NCI-H510A (cell line): ENCODE data around the gene HAT1.
"Not testable (repeated sequence)": the region's sequence is repeated elsewhere in the genome, so short reads cannot be mapped to it uniquely, and the experiment has no call there.

Experiments
- DNase-seq: peaks from one replicate; lab custom pipeline; 2025; lab: John Stamatoyannopoulos, UW

HAT1 gene

DNA sequence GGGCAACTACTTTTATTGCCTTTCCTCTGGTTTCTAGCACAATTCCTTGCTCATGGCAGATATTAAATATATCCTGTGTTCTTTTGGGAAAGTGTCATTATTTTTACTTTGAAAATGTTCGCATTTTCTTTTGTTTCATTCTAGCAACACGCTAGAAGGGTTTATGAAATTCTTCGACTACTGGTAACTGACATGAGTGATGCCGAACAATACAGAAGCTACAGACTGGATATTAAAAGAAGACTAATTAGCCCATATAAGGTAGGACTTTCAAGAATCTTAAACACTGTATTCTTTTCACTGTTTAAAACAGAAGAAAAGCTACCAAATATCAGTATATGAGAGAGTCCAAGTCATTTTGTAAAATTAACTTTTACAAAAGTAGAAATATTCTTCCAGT lies 56.8 kb downstream of the HAT1 start:
- DNase-seq = no peak

DNA sequence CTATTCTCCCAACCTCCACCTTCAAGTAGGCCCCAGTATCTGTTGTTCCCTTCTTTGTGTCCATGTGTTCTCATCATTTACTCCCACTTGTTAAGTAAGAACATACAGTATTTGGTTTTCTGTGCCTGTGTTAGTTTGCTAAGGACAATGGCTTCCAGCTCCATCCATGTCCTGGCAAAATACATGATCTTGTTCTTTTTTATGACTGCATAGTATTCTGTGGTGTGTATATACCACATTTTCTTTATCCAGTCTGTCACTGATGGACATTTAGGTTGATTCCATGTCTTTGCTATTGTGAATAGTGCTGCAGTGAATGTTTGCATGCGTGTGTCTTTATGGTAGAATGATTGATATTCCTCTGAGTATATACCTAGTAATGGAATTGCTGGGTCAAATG lies 61.7 kb downstream of the HAT1 start:
- not testable (repeated sequence) for DNase-seq

DNA sequence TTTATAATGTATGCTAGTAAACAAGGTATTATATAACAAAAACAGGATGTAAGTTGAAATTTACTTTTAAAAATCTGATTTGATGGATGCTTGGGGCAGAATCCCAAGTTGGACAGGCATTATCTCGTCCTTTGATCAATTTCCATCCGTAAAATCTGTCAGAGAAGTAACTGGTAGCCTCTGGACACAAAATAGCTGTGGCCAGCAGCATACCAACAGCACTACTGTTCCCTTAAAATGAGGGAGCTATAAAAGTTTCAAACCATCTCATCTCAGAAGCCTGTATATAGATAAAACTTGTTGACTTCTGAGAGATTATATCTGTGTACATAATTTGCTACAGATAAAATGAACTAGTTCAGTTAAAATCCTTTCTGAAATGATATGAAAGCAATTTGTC lies 62.8 kb downstream of the HAT1 start:
- no peak for DNase-seq

DNA sequence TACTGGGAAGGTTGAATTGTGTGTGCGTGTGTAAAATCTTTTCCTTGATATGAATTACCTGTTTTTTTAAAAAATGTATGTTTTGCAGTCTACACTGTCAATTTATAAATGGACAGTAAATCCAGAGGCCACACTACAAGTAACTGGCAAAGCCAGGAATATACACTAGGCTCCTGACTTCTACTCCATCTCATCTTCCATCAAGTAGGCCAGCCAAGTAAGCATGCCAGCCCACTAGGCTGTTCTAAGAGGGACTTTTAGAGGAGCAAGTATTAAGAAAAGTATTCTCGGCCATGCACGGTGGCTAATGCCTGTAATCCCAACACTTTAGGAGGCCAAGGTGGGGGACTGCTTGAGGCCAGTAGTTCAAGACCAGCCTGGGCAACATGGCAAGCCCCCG lies 64.5 kb downstream of the HAT1 start:
- no peak for DNase-seq

DNA sequence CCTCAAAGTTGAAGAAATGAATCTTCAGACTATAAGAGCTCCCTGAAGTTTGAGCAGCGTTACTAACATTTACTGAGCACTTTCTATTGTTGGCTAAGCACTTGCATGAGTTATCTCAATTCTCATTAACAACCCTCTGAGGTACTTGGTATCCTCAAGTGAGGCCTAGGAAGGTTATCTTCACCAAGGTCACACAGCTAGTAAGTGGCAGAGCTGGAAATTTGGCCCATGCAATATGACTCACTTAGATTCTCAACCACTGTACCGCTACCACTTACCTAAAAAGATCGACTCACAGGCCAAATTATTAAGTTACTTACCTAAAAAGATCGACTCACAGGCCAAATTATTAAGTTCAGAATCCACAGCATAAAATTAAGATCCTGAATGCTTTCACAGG lies 68.8 kb downstream of the HAT1 start:
- DNase-seq = no peak

DNA sequence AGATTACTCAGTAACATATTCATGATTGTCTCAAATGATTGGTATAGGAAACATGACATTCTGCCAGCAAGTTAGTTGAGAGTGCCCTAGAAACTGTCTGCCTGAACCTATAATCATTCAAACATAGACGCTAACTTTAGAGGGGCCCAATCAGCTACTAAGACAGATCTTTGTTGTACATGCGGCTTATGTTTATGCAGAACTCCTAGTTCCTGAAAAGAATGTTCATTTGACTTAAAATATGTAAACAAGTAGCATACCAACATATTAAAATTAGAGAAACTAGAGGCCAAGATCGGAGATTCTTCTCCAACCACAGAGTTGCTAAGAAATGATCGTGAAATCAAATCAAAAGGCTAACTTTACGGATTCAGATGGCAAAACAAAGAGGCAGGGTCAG lies 73.3 kb downstream of the HAT1 start:
- no peak for DNase-seq

DNA sequence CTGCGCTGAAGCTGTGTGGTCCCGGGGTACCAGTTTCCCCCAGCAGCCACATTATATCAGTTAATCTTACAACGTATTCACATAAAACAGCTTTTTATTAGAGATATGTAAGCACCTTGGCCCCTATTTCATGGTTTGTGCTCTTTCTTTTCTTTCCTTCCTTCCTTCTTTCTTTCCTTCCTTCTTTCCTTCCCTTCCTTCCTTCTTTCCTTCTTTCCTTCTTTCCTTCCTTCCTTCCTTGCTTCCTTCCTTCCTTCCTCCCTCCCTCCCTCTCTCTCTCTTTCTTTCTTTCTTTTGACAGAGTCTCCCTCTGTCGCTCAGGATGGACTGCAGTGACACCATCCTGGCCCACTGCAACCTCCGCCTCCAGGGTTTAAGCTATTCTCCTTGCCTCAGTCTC lies 73.8 kb downstream of the HAT1 start:
- no peak for DNase-seq

DNA sequence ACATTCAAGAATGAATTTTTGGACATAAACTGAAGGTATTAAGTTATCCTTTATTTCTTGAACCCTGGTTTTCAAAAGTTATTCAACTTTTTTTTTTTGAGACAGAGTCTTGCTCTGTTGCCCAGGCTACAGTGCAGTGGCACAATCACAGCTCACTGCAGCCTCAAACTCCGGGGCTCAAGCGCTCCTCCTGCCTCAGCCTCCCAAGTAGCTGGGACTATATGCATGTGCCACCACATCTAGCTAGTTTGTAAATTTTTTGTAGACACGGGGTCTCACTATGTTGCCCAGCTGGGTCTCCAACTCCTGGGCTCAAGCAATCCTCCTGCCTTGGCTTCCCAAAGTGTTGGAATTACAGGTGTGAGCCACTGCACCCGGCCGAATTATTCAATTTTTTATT lies 74.8 kb downstream of the HAT1 start:
- not testable (repeated sequence) for DNase-seq

DNA sequence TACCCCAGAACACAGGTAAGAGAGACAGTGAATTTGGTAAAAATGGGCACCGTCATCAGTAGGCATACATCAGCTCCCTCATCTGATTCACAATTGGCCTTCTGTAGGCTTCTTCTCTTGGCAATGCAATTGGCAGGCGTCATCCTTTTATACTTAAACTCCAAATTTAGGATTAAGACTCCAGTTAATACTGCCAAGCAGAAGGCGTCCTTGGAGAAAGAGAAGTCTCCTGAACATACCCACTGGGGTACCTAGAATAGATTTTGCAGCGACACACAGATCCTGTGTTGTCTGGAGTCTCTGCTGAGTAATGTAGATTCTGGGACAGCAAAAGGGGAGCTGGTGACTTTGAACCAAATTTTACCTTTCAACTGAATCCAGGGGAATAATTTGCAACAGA lies 76.9 kb downstream of the HAT1 start:
- DNase-seq = no peak

DNA sequence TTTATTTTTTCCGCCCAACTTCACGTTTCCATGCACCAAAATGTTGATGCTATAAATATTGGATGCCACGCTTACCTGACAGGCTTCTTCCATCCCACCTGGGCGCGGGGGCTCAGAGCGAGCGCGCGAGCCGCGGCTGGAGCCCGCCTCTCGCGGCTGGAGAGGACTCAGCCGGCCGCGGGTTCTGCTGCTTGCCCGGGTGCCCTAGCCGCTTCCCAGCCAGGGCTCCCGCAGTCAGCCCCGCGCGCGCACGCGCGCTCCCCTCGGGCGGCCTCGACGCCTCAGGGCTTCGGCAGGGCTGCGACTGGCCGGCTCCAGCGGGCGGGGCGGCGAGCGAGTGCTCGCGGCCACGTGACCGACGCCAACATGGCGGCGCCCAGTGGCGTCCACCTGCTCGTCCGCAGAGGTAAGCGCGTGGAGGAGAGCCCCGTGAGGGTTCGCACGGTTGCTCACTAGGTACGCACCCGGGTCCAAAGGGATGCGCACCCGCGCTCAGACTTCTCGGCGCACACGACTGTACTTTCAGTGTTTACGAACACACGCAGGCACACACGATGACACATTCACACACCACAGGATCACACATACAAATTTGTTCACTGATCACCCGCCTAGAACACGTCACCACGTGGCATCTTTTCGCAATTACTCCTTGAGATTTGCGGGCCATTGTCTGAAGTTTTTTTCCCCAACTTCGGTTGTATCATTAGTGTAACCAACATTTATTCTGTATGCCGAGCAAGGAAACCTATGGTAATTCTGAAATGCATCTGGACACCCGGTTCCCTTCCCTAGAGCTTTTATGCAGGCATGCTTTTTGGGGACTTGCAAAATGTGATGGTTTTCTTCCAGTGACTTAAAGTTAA lies 77.6 kb downstream of the HAT1 start, which contains the start of gene METAP1D:
Gene METAP1D (plus strand): TSS at position 350 of the 866 bp plus-strand sequence. CDS start 17 bp downstream, at position 367.
- DNase-seq = peak; percentile 98

DNA sequence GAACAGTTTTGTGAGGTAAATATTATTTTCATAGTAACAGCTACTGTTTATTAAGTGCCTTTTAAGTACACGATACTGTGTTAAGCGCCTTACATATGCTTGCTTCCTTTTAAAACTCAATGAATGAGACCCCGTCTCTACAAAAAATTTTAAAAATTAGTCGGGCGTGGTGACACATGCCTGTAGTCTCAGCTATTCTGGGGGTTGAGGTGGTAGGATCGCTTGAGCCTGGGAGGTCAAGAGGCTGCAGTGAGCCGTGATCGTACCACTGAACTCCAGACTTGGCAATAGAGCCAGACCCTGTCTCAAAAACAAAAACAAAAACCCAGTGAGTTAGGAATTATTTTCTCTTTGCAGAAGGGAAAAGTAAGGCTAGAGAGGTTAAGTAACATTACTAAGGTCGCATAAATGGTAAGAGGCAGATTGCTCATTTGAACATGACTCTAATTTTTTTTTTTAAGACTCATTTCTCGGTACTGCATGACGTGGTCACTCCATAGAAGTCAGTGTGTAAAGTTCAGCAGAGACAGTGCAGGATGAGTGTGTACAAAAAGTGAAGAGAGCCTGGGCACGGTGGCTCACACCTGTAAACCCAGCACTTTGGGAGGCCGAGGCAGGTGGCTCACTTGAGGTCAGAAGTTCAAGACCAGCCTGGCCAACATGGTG lies 78.6 kb downstream of the HAT1 start:
- no peak for DNase-seq

DNA sequence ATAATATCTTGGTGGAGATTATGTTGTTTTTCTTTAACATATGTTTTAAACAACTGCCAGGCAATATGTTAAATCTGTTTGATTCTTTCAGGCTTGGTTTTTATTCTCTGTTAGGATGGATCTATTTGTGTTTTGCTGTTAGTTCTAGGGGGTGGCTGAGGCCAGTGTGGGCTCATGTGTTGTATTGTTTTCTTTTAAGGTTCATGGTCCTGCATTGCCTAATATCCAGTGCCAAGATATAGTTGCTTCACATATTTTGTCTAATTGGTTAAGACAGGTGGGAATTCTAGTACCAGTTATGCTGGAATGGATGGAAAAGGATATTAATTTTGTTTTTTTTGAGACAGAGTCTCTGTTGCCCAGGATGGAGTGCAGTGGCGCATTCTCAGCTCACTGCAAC lies 85.1 kb downstream of the HAT1 start:
- no peak for DNase-seq

DNA sequence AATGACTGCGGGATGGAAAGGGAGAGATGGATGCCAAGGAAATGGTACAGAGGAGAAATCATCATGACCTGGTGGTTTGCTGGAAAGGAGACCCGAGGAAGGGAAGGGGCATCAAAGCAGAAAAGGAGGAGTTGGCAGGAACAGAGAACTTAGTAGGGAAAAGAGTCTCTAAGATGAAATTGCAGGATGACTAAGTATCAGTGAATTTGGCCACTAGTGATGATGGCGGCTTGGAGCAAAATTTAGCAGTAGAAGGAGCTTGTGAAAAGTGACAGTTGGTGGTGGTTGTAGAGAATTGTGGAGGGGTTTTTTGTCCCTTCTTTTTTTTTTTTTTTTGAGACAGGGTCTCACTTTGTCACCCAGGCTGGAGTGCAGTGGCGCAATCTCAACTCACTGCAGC lies 87.6 kb downstream of the HAT1 start:
- no peak for DNase-seq

DNA sequence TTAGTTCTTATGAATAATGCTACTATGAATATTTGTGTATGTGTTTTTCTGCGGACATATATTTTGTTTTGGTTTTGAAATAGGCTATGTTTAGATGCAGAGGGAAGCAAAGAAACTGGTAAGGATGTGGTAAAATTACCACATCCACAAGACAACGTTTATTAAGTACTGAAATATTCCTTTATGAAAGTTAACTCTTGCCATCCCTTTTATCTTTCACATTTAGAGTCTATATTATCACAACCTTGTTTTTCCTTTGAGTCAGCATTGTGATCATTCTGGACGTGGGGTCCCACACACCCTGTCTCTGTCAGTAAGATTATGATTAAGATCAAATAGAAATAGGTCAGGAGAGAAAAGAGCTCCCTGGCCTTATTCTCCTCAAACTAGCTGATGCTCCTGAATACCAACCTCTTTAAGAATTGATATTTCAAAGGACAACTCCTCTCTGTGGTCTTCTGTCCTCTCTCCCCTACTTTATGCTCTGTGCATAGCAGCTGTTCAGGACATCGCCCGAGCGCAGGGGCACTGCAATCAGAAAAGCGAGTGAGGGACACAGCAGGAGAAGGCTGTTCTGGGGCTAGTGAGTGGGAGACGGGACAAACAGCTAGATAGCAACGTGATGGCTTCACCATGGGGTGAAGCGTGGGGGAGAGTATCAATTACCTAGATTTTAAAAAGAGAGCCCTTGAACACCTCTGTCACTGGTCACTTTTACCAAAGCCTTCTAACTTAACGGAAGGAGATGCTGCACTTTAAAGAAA lies 89.7 kb downstream of the HAT1 start:
- DNase-seq = no peak

DNA sequence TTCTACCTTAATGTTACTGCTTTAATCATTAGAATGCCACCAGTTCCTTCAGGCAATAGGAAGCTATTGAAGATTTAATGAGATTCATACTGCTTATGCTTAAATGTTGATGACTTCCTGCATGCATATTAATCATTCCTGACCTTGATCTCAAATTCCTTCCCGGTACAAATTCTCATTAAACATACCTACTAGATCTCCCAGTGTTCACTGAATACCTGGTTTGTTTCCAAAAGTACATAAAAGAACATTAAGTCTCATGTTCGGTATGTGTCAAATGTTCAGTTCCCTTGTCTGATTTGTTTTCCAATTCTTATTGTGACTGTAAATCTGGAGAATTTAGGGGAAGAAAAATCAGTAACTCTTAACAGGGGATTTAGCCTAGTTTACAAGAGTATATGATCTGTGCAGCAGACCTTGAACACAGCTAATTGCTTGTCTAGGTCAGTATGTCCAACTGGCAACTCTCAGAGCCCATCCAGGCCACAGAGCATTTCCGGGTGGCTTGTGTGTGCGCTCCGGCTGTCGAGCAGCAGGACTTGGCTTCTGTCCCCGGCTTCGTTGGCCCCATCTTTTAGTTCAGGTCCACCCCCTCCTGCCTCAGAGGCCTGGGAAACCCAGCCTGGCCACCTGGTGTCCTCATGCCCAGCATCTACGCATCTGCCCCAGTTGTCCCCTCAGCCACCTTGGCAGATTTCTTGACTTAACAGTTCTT lies 90.6 kb downstream of the HAT1 start:
- DNase-seq = no peak

DNA sequence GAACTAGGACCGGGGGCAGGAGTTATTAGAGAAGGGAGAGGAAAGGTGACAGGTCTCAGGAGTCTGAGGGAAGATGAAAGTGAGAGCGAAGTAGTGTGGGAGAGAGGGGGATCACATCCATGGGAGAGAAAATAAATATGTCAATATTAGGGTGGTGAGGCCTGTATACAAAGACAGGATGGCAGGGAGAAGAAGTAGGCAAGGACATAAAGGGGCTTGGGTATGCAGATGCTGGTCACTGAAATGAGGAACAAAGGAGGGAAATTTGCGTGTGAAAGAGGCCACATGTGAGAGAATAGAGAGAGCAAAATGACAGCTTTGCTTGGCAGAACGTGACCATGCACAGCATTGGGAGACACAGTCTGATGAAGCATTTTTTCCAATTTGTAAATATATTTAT lies 91.1 kb downstream of the HAT1 start:
- no peak for DNase-seq

DNA sequence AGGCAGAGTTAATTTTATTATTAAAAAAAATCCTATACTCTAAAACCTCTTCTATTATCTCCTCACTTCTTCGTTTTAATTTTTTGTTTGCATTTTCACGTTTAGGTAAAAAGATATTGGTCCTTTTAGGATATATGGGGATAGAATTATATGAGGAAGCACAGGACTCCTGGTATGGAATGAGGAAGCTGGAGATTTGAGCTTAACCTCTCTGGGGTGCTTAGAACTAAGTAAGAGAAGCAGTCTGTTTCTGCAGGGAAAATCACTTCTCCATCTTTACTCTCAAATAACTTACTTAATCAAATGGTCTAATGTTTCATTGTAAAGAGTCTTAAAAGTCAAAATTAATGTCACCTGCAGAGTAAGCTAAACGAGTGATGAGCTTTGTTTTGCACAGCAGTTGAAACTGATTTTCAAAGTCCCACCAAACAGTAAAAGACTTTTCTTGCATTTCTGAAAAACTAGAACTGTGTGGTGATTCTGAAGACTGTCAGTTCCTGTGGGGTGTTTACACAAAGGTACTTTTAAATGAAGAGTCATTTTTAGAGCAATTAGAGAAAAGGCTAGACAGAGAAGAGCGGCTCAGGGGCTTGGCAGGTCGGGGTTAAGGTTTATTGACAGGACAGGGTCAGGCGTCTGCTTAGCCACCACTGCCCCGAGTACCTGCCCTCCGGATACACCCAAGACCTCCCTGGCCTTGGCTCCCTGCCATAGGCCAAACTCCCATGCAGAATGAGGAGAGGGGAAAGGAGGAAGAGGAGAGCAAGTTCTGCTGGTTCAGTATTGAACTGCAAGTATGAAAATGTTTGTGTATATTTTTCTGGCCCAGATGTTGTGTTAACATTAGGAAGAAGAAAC lies 99.0 kb downstream of the HAT1 start:
- no peak for DNase-seq

DNA sequence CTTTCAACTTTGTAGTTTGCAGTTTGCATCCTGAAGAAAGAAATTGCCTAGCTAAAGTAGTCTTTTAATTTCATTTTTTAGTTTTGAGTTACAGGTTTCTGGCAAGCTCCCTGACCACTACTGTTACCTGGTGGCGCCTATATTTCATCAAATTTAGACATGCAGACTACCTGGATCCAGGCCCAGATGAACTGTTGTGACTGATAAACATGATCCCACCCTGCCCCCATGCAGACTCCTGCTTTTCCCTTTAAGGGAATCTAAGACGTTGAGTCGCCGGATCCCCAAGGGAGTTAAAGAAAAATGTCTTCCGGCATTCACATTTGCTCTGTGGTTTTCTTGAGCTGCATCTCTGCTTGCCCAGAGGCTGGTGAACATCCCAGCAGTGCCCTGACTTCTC lies 99.7 kb downstream of the HAT1 start:
- DNase-seq = no peak

DNA sequence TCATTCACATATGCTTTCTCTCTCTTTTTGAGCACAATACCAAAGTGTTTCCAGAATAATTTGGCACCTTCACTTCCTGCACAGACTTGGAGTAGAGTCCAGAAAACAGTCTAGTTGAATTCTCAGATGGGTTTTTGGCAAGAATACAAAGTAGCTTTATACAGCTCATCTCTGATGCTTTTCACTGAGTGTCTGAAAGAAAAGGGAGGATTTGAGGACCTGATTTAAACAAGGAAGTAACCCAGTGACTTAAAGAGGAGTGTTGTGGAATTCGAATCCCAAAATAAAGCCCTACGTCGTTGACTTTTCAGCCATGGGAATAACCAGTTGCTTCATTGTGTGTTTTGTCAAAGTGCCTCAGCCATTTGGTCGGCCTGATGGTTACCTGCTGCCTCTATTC lies 109.3 kb downstream of the HAT1 start:
- DNase-seq = no peak
